Measurements from ENCODE around the gene GATB.

Gene GATB

DNA sequence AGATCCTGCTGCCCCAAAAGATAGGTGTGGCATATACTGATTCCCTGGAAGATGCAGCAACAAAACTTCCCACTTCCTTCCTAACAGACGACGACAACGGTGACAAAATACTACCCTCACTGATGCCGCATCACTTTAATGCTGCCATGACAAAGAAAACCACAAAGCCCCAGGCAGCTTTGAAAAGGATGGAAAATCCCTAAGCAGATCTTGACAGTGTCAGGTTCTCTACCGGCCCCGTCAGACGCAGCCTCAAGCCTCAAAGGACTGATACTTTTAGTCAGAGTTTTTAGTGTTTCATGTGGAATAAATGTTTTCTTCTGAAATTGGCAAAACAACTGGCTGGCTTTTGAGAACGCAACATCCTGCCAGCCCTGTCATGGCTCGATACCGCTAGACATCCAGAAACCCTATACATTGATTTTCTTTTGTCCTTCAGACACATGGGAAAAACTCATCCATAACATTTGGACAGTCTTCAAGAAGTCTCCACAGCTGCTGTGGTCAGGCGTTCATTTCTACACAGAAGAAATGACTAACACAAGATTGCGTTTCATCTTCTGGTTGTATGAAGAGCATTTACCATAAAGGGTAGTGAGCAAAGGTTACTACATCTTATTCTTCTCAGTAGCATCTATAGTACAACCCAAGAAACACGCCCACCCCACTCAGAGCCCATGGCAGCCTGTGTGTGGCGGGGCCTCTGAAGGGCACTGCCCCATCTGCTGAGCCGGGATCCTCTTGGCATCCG lies 60.1 kb downstream of the GATB start:
- H3K9me3 ChIP-seq (ENCODE audit: insufficient read depth, low read length): no peaks in the 10 kb centered on the region
- no peak overlapping the region for H2AFZ ChIP-seq (ENCODE audit: low read depth, low read length)
- no peak for TF ChIP-seq EZH2phosphoT487 (IDR thresholded peaks at IDR 0.05; ENCODE audit: low read depth)
- TF ChIP-seq, protein P1, sequence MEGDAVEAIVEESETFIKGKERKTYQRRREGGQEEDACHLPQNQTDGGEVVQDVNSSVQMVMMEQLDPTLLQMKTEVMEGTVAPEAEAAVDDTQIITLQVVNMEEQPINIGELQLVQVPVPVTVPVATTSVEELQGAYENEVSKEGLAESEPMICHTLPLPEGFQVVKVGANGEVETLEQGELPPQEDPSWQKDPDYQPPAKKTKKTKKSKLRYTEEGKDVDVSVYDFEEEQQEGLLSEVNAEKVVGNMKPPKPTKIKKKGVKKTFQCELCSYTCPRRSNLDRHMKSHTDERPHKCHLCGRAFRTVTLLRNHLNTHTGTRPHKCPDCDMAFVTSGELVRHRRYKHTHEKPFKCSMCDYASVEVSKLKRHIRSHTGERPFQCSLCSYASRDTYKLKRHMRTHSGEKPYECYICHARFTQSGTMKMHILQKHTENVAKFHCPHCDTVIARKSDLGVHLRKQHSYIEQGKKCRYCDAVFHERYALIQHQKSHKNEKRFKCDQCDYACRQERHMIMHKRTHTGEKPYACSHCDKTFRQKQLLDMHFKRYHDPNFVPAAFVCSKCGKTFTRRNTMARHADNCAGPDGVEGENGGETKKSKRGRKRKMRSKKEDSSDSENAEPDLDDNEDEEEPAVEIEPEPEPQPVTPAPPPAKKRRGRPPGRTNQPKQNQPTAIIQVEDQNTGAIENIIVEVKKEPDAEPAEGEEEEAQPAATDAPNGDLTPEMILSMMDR (IDR thresholded peaks at IDR 0.05; ENCODE audit: low read depth, low read length): no peak
- H3K27ac ChIP-seq (ENCODE audit: low read length): no peak overlapping the region
- no peaks in the 10 kb centered on the region for H4K20me1 ChIP-seq (ENCODE audit: insufficient read depth, low read length)
- no peaks in the 10 kb centered on the region for H3K4me1 ChIP-seq (ENCODE audit: low read length)
- H3K36me3 ChIP-seq (replicated peaks; ENCODE audit: low read depth, low read length): peaks cover 22% of the 10 kb centered on the region
- H3K9ac ChIP-seq (ENCODE audit: low read length): no peak overlapping the region
- H3K79me2 ChIP-seq (ENCODE audit: low read length): no peaks in the 10 kb centered on the region
- H3K4me2 ChIP-seq (ENCODE audit: low read length): no peak overlapping the region
- H3K4me3 ChIP-seq (ENCODE audit: low read length): no peak overlapping the region
- no peaks in the 10 kb centered on the region for H3K27me3 ChIP-seq (ENCODE audit: low read depth, low read length)

DNA sequence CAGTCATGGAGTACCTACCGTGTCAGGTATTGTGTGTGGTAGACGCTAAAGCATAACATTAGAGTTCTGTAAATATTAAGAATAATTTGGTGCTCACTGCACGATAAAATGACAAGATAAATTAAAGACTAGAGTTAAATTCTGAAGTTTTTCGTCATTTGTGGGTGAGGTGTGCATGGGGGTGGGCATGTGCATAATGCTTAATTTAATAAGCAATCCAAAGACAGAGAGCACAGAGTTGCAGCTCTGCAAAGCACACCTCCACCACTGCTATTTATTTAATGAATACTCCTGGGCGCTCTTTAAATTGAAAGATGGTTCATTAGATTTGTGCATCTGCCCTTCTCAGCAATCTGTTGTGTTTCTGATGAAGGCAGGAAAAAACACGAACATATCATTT lies 62.6 kb downstream of the GATB start:
- Histone ChIP-seq H3K4me1 (ENCODE audit: low read length) (no peaks in the 10 kb centered on the region), H3K4me2 (ENCODE audit: low read length) (no peak overlapping the region), H2AFZ (ENCODE audit: low read depth, low read length) (no peak overlapping the region), H4K20me1 (ENCODE audit: insufficient read depth, low read length) (no peaks in the 10 kb centered on the region), H3K36me3 (replicated peaks; ENCODE audit: low read depth, low read length) (peaks cover 19% of the 10 kb centered on the region), H3K4me3 (ENCODE audit: low read length) (no peak overlapping the region), H3K27ac (ENCODE audit: low read length) (no peak overlapping the region), H3K27me3 (ENCODE audit: low read depth, low read length) (no peaks in the 10 kb centered on the region), H3K9me3 (ENCODE audit: insufficient read depth, low read length) (no peaks in the 10 kb centered on the region), H3K9ac (ENCODE audit: low read length) (no peak overlapping the region), H3K79me2 (ENCODE audit: low read length) (no peaks in the 10 kb centered on the region)
- no peak for TF ChIP-seq EZH2phosphoT487 (IDR thresholded peaks at IDR 0.05; ENCODE audit: low read depth)

DNA sequence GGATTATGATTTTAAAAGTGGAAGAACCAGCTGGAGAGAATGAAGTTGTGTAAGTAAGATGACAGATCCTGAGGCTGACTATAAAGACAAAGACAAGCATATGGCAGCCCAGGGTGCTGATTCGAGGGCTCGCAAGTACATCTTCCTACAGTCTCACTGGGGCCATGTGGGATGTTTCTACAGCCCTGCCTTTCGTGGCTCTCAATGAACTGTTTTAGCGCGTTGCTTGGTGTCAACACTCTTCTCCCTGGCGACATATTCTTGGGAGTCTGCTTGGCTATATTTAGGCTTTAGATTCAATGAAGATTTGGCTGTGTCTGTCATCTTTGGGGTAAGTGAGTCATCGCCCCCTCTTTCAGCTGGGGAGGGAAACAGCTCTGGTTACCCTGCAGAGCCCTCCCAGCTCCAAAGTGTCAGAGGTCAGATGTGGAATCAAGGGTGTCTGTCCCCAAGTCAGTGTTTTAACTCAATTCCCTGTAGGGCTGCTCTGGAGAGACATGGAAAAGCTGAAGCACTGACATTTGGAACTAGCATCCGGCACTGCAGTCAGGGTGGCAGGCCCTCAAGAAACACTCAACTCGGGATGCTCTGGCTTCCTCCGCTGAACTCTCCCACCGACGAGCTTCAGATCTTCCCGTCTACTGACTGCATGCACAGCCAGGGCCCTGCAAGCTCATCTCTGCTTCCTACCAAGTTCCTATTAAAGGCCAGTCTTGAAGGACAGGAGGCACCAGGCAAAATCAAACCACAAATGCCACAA lies 65.7 kb downstream of the GATB start:
- H3K4me2 ChIP-seq (ENCODE audit: low read length): no peak overlapping the region
- no peak overlapping the region for H2AFZ ChIP-seq (ENCODE audit: low read depth, low read length)
- TF ChIP-seq, protein P1 (IDR thresholded peaks at IDR 0.05; ENCODE audit: low read depth, low read length): no peak
- TF ChIP-seq EZH2phosphoT487 (IDR thresholded peaks at IDR 0.05; ENCODE audit: low read depth): no peak
- no peaks in the 10 kb centered on the region for H3K27me3 ChIP-seq (ENCODE audit: low read depth, low read length)
- H4K20me1 ChIP-seq (ENCODE audit: insufficient read depth, low read length): no peaks in the 10 kb centered on the region
- no peaks in the 10 kb centered on the region for H3K9me3 ChIP-seq (ENCODE audit: insufficient read depth, low read length)
- H3K9ac ChIP-seq (ENCODE audit: low read length): no peak overlapping the region
- H3K36me3 ChIP-seq (replicated peaks; ENCODE audit: low read depth, low read length): peaks cover 12% of the 10 kb centered on the region
- no peaks in the 10 kb centered on the region for H3K79me2 ChIP-seq (ENCODE audit: low read length)
- no peak overlapping the region for H3K27ac ChIP-seq (ENCODE audit: low read length)
- H3K4me3 ChIP-seq (ENCODE audit: low read length): no peak overlapping the region
- no peaks in the 10 kb centered on the region for H3K4me1 ChIP-seq (ENCODE audit: low read length)

DNA sequence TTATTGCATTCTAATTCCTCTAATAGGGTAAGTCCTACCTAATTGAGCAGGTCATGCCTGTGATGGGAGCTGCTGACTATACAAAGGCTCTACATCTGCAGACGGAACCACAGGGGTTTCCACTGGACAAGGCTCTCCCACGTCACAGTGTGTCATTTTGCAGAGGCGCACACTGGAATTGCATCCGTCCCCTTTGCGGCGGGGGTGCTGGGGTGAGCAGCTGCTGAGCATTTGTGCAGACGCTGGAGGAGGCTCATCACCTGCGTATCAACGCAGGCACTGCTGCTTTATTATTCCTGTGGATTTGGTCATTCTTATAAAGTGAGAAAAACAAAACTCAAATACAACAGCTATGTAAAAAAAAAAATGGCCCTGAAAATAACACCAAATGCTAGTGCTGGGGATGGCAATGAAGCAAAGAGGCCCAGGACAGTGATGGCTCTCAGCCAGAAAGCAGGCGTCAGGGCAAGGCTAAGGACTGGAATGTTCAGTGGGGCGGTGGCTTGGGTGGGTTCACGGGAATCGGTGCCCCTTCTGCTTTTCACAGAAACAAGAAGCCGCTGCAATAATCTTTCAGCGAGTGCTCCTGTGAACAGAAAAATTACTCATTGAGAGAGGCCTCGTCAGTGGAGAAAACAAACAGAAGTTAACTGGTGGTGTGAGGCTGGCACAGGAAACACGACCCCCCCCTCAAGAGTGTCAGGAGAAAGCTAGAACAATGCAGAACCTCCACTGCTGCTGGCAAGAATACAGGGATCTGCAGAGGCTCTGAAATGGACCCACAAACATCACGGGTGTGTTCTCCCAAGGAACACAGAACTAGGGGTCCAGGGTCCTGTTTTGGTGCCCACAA lies 67.8 kb downstream of the GATB start:
- Histone ChIP-seq H3K79me2 (ENCODE audit: low read length) (no peaks in the 10 kb centered on the region), H3K4me3 (ENCODE audit: low read length) (no peak overlapping the region), H3K4me1 (ENCODE audit: low read length) (no peaks in the 10 kb centered on the region), H3K27ac (ENCODE audit: low read length) (no peak overlapping the region), H3K27me3 (ENCODE audit: low read depth, low read length) (no peaks in the 10 kb centered on the region), H3K9ac (ENCODE audit: low read length) (no peak overlapping the region), H3K9me3 (ENCODE audit: insufficient read depth, low read length) (no peaks in the 10 kb centered on the region), H2AFZ (ENCODE audit: low read depth, low read length) (no peak overlapping the region), H4K20me1 (ENCODE audit: insufficient read depth, low read length) (no peaks in the 10 kb centered on the region), H3K4me2 (ENCODE audit: low read length) (no peak overlapping the region), H3K36me3 (replicated peaks; ENCODE audit: low read depth, low read length) (peaks cover 5% of the 10 kb centered on the region)
- no peak for TF ChIP-seq EZH2phosphoT487 (IDR thresholded peaks at IDR 0.05; ENCODE audit: low read depth)
- TF ChIP-seq, protein P1 (IDR thresholded peaks at IDR 0.05; ENCODE audit: low read depth, low read length): no peak
